Measurements from ENCODE around the gene RRM1. TPM values are rescaled to one million over a fixed set of nuclear protein-coding genes. Genes with fewer than 3 reads are reported as not detected.

Gene RRM1
- total and polyA plus RNA-seq, 2 donors, result 28.7 to 72.5 TPM

GRCh38 chr11:4090258-4090657 is 4.3 kb upstream of the RRM1 start:
- H3K36me3 ChIP-seq (ENCODE audit: insufficient read depth), result peaks cover 7% of the 10 kb centered on the region
- no peaks in the 10 kb centered on the region for H3K4me1 ChIP-seq (ENCODE audit: insufficient read depth)
- no peak for DNase-seq (ENCODE audit: extremely low spot score)
- H3K4me3 ChIP-seq (ENCODE audit: low read depth, low read length), result no peak overlapping the region
- 85% methylated on average over 2 of the region's 2 CpGs for WGBS
- H3K27ac ChIP-seq (ENCODE audit: low read depth), result no peak overlapping the region

DNA sequence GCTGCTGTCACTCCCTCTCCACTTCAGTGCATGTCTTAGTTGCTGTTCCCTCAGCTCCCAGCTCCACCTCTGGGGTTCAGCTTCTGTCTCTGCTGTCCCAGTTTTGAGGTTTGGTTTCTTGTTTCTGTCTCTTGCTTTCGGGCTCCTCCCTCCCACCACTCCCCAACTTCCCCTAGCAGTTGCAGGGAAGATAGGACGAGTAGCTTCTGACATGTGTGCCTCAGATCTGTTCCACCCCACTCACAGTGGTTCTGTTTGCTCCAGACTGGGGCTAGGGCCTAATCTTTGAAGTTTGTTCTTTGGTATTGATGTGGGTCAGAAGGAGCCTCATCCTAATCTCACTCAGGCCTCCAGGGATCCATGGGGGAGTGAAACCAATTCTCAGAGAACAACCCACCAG is 2.6 kb upstream of the RRM1 start:
- H3K4me3 ChIP-seq (ENCODE audit: low read depth, low read length), result no peak overlapping the region
- no peak overlapping the region for H3K27ac ChIP-seq (ENCODE audit: low read depth)
- H3K4me1 ChIP-seq (ENCODE audit: insufficient read depth), result peaks cover 1% of the 10 kb centered on the region
- peaks cover 3% of the 10 kb centered on the region for H3K36me3 ChIP-seq (ENCODE audit: insufficient read depth)
- DNase-seq (ENCODE audit: extremely low spot score), result no peak
- WGBS, result 27% methylated on average over 2 of the region's 2 CpGs

DNA sequence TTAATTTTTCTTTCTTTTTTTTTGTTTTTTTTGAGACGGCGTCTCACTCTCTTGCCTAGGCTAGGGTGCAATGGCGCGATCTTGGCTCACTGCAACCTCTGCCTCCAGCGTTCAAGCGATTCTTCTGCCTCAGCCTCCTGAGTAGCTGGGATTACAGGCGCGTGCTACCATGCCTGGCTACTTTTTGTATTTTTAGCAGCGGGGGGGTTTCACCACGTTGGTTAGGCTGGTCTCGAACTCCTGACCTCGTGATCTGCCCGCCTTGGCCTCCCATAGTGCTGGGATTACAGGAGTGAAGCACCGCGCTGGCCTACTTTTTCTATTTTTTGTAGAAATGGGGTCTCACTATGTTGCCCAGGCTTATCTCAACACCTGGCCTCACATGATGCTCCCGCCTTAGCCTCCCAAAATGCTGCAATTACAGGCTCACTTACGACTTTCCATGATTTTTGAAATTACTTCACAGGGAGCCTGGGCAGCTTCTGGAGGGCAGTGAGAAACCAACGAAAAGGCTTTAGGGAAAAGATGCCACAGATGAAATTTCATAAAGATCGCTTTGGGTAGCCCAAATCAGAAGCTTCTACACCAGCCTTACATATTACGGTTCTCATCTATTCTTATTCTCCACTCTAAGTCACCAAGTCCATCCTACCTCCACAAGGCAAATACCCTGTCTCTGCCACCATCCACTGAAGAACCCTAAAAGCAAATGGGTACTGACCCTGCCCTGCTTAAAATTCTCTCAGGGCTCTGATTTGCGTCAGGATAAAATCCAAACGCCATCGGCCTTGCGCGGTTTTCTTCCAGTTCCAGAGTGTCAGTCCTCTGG is 866 bp upstream of the RRM1 start:
- H3K4me3 ChIP-seq (ENCODE audit: low read depth, low read length), result peak overlapping the region; percentile 64
- H3K27ac ChIP-seq (ENCODE audit: low read depth), result peak overlapping the region; percentile 89
- 69% methylated on average over 25 of the region's 25 CpGs for WGBS
- H3K36me3 ChIP-seq (ENCODE audit: insufficient read depth), result no peaks in the 10 kb centered on the region
- peaks cover 1% of the 10 kb centered on the region for H3K4me1 ChIP-seq (ENCODE audit: insufficient read depth)
- DNase-seq (ENCODE audit: extremely low spot score), result no peak

- Histone ChIP-seq H3K27ac (ENCODE audit: low read depth) (peak overlapping the region; percentile 62), H3K4me1 (ENCODE audit: insufficient read depth) (peaks cover 1% of the 10 kb centered on the region), H3K36me3 (ENCODE audit: insufficient read depth) (no peaks in the 10 kb centered on the region), H3K4me3 (ENCODE audit: low read depth, low read length) (peak overlapping the region; percentile 64)
- WGBS, result 13% methylated on average over 10 of the region's 10 CpGs
- DNase-seq (ENCODE audit: extremely low spot score), result no peak
Measured at GRCh38 chr11:4095509-4096230, 1.1 kb downstream of the RRM1 start.

- no peak overlapping the region for H3K4me3 ChIP-seq (ENCODE audit: low read depth, low read length)
- H3K4me1 ChIP-seq (ENCODE audit: insufficient read depth), result peaks cover 1% of the 10 kb centered on the region
- WGBS, result 60% methylated on average over 4 of the region's 4 CpGs
- no peak overlapping the region for H3K27ac ChIP-seq (ENCODE audit: low read depth)
- H3K36me3 ChIP-seq (ENCODE audit: insufficient read depth), result no peaks in the 10 kb centered on the region
- no peak for DNase-seq (ENCODE audit: extremely low spot score)
Measured at GRCh38 chr11:4098026-4098621, 3.5 kb downstream of the RRM1 start.

DNA sequence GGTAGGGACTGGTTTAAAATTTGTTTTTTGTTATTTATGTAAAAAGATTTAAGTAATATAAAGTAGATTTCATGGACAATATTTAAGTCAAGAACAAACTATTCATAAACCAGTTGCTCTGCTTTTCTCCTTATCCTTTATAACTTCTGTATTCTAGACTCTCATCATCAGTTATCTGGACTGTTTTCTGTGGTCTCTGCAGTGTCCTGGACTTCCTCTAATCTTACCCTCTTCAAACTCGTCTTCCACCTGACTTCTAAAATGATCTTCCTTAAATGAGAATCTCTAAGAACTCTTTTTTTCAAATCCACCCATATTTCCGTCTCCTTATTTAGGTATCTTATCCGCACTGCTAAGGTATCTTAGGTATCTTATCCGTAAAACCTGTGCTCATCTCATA is 8.1 kb downstream of the RRM1 start:
- WGBS, result 93% methylated on average over 4 of the region's 4 CpGs
- no peak overlapping the region for H3K4me3 ChIP-seq (ENCODE audit: low read depth, low read length)
- no peak for DNase-seq (ENCODE audit: extremely low spot score)
- no peaks in the 10 kb centered on the region for H3K36me3 ChIP-seq (ENCODE audit: insufficient read depth)
- no peaks in the 10 kb centered on the region for H3K4me1 ChIP-seq (ENCODE audit: insufficient read depth)
- H3K27ac ChIP-seq (ENCODE audit: low read depth), result no peak overlapping the region

GRCh38 chr11:4103269-4103668 is 8.7 kb downstream of the RRM1 start:
- Histone ChIP-seq H3K4me3 (ENCODE audit: low read depth, low read length) (no peak overlapping the region), H3K36me3 (ENCODE audit: insufficient read depth) (no peaks in the 10 kb centered on the region), H3K4me1 (ENCODE audit: insufficient read depth) (no peaks in the 10 kb centered on the region), H3K27ac (ENCODE audit: low read depth) (no peak overlapping the region)
- DNase-seq (ENCODE audit: extremely low spot score), result no peak
- WGBS, result 98% methylated on average over 2 of the region's 2 CpGs

DNA sequence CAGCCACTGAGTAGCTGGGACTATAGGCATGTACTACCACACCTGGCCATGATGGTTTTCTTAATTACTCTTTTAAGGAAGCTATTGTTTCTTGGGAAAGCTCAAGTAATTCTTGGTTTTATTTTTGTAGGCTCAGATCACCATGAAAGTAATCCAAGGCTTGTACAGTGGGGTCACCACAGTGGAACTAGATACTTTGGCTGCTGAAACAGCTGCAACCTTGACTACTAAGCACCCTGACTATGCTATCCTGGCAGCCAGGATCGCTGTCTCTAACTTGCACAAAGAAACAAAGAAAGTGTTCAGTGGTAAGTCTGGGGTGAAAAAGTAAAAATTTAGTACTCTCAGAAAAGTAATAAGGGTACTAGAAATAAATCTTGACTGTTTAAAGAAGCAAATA is 11.3 kb downstream of the RRM1 start:
- no peak overlapping the region for H3K27ac ChIP-seq (ENCODE audit: low read depth)
- H3K4me1 ChIP-seq (ENCODE audit: insufficient read depth), result no peaks in the 10 kb centered on the region
- WGBS, result 96% methylated on average over 1 of the region's 1 CpG
- no peak overlapping the region for H3K4me3 ChIP-seq (ENCODE audit: low read depth, low read length)
- no peak for DNase-seq (ENCODE audit: extremely low spot score)
- no peaks in the 10 kb centered on the region for H3K36me3 ChIP-seq (ENCODE audit: insufficient read depth)

DNA sequence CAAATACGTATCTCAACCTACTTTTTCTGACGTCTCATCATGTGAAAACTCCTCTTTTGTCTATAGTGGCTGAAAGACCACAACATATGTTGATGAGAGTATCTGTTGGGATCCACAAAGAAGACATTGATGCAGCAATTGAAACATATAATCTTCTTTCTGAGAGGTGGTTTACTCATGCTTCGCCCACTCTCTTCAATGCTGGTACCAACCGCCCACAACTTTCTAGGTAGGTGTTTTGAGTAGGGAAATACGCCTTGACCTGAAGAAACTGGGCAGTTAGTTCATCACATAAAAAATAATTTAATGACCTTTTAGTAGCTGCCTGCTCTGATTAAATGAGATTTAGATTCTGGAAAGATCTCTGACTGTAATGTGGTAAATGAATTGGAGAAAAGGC is 17.2 kb downstream of the RRM1 start:
- Histone ChIP-seq H3K4me3 (ENCODE audit: low read depth, low read length) (no peak overlapping the region), H3K36me3 (ENCODE audit: insufficient read depth) (peaks cover 7% of the 10 kb centered on the region), H3K4me1 (ENCODE audit: insufficient read depth) (no peaks in the 10 kb centered on the region), H3K27ac (ENCODE audit: low read depth) (no peak overlapping the region)
- no peak for DNase-seq (ENCODE audit: extremely low spot score)
- 78% methylated on average over 5 of the region's 5 CpGs for WGBS

GRCh38 chr11:4115128-4115527 is 20.5 kb downstream of the RRM1 start:
- WGBS, result 74% methylated on average over 2 of the region's 2 CpGs
- H3K4me1 ChIP-seq (ENCODE audit: insufficient read depth), result no peaks in the 10 kb centered on the region
- H3K36me3 ChIP-seq (ENCODE audit: insufficient read depth), result peaks cover 9% of the 10 kb centered on the region
- H3K27ac ChIP-seq (ENCODE audit: low read depth), result no peak overlapping the region
- no peak for DNase-seq (ENCODE audit: extremely low spot score)
- no peak overlapping the region for H3K4me3 ChIP-seq (ENCODE audit: low read depth, low read length)

- Histone ChIP-seq H3K4me3 (ENCODE audit: low read depth, low read length) (no peak overlapping the region), H3K4me1 (ENCODE audit: insufficient read depth) (no peaks in the 10 kb centered on the region), H3K36me3 (ENCODE audit: insufficient read depth) (peaks cover 9% of the 10 kb centered on the region), H3K27ac (ENCODE audit: low read depth) (no peak overlapping the region)
- 83% methylated on average over 3 of the region's 3 CpGs for WGBS
- DNase-seq (ENCODE audit: extremely low spot score), result no peak
Measured at GRCh38 chr11:4118107-4118506, 23.5 kb downstream of the RRM1 start.

DNA sequence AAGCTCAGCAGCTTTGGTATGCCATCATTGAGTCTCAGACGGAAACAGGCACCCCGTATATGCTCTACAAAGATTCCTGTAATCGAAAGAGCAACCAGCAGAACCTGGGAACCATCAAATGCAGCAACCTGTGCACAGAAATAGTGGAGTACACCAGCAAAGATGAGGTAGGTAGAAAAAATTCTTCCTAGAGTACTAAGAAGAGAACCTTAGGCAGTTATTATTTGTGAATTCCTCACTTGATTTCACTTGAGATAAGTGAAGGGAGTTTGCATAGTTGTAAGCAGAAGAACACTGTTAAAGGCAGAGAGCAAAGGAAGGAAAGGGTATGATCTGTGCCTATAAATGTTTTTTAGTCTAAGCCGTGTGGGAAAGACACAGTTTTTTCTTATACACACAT is 28.6 kb downstream of the RRM1 start:
- WGBS, result 90% methylated on average over 4 of the region's 4 CpGs
- Histone ChIP-seq H3K4me1 (ENCODE audit: insufficient read depth) (no peaks in the 10 kb centered on the region), H3K4me3 (ENCODE audit: low read depth, low read length) (no peak overlapping the region), H3K36me3 (ENCODE audit: insufficient read depth) (peaks cover 8% of the 10 kb centered on the region), H3K27ac (ENCODE audit: low read depth) (no peak overlapping the region)
- no peak for DNase-seq (ENCODE audit: extremely low spot score)

DNA sequence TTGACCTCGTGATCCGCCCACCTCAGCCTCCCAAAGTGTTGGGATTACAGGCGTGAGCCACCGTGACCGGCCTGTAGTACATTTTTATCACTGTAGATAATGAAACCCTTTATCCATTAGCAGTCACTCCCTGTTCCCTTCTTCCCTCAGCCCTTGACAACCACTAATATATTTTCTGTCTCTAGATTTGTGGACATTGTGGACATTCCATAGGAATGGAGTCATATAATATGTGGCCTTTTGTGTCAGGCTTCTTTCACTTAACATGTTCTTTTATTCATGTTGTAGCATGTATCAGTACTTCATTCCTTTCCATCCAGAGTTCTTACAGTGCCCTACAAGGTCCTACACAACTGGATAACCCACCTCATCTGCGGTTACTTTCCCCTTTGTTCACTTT is 30.5 kb downstream of the RRM1 start:
- H3K36me3 ChIP-seq (ENCODE audit: insufficient read depth), result peaks cover 7% of the 10 kb centered on the region
- no peak overlapping the region for H3K4me3 ChIP-seq (ENCODE audit: low read depth, low read length)
- no peaks in the 10 kb centered on the region for H3K4me1 ChIP-seq (ENCODE audit: insufficient read depth)
- DNase-seq (ENCODE audit: extremely low spot score), result no peak
- no peak overlapping the region for H3K27ac ChIP-seq (ENCODE audit: low read depth)
- WGBS, result 95% methylated on average over 6 of the region's 6 CpGs

GRCh38 chr11:4127357-4127756 is 32.8 kb downstream of the RRM1 start:
- Histone ChIP-seq H3K4me3 (ENCODE audit: low read depth, low read length) (no peak overlapping the region), H3K27ac (ENCODE audit: low read depth) (no peak overlapping the region), H3K36me3 (ENCODE audit: insufficient read depth) (peaks cover 7% of the 10 kb centered on the region), H3K4me1 (ENCODE audit: insufficient read depth) (no peaks in the 10 kb centered on the region)
- DNase-seq (ENCODE audit: extremely low spot score), result no peak
- 88% methylated on average over 1 of the region's 1 CpG for WGBS
